Endometrial microvascular endothelial cells (primary cell): ENCODE data around the gene BBX. TPM values are rescaled to one million over a fixed set of nuclear protein-coding genes. Genes with fewer than 3 reads are reported as not detected.

ENCODE experiments used
- in situ Hi-C: cut with HindIII; loops from 2 replicates; pipeline ENCODE4 v1.10.0; 2017; ENCODE audit warnings: low sequenced_read_pairs, low pct_unique_long_range_greater_than_20kb; ENCODE audit errors: inconsistent ontology term
- total RNA-seq: library from RNA; depleted of rRNA; stranded (reverse); fragments of >200 nt; gene quantifications from one replicate; pipeline ENCODE4 v1.2.3, GENCODE V29; 2015; ENCODE audit errors: inconsistent ontology term

BBX gene
- total RNA-seq, 1 donor from 2014 or later = 20.4 TPM

DNA sequence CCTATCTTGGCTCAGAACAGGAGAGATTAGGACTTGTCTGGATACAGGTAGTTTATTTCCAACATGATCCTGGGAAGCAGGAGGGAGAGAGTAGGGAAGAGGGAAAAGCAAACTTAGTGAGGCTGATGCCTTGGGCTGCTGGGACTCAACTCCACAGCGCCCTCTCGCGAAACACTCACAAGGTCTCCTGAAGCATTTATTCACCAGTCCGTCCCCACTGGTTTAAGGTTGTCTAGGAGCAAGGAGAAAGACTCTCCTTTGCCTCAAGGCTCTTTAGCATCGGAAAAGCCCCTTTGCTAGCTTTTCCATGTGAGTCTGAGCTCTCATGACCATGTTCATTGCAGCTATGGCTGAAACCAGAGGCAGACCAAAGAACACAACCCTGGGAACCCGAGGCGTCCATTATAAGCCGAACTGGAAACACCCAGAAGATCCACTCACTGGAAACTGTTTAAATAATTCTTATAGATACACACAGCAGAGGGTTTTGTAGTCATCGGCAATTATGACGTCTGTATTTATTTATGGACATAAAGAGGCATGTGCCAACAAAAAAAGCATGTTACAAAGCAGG is 323.6 kb downstream of the BBX start:
- in situ Hi-C loops = no loop called here

DNA sequence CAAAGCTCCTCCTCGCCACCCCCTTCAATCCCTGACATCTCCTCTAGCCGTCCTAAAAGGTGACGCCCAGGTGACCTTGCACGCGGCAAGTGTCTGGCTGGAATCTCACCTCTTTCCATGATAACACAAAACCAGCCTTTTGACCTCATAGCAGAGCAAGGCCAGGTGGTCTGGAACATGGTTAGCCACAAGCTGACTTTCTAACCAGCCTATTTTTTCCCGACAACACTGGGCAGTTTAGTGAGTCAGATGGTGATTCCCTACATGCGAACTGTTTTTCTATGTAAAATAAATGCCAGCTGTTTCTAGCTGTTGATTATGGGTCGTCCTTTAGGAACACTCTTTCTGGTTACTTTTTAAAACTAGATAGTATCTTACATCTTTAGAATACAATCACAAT is 325.0 kb downstream of the BBX start:
- in situ Hi-C loops = no loop called here

DNA sequence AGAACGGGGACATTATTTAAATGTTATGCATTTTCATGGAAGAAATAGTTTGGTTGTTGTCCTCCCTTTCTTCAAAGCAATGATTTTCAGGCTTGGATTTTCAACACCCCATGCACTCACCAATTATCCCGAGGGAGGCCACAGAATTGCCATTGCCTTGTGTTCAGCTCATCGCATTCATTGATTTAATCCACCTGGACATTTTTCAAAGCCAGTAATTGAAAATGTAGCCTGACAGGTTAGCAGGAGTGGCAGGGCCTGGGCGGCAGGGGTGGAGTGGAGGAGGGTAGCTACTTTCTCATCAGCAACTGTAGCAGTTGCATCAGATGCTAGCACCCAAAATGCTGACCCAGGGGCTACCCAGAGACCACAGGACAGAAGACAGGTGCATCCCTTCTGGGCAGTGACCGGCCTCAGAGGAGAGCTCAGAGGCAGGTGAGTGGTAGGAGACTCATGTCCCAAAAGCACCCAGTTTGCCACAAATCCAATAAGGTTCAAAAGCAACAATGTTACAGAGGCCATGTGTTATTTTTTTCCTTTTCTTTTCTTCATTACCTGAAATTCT is 325.7 kb downstream of the BBX start:
- in situ Hi-C loops = no loop called here

DNA sequence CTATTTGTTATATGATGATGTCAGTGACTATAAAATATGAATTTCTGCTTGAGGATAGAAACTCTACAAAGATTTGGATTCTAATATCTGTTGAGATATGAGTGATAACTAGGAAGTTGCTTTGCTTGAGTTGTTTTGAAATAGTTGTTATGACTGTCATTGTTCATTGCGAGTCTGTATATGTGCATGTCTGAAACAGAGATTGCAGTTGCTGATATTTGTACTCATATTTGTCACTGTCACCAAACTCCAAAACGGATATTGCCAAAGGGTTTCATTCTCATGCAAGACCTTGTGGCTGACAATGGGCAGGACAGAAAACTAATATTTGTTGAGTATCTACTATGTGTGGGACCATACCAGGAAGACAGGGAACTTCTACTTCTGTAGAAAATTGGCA is 327.9 kb downstream of the BBX start:
- in situ Hi-C loops = no loop called here

DNA sequence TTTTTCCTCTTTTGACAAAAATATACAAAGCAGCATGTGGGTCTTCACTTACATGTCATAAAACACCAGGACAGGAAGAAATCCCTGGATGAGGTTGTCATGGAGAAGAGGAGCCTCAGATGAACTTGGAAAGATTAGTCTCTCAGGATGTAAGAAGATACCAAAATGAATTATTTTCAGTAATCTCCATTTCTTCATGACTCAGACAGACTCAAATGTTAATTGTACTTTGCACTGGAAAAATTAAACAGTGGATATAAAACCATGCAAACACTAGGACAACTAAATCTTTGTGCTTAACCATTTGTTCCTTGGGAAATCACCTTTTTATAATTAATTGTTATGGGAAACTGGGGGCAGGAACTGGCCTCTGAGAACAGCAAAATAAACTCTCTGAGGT is 331.1 kb downstream of the BBX start:
- in situ Hi-C loops = no loop called here

DNA sequence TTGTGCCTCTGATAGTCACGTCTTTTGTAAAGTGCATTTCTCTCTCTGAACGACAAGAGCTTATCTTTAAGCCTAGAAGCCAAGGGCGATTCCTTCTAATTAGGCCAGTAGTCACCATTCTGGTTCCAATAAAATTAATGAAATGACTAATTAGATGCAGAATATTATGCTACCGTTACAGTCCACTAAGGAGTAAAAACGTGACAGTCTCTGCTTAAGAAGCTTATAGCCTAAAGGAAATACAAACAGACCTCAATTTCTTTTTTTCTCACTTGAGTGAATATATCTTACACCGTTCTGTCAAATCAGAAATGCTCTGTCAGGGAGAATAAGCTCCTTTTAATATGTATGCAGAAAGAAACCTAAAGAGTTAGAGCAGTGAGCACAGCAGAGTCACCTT is 332.0 kb downstream of the BBX start:
- in situ Hi-C loops = no loop called here

DNA sequence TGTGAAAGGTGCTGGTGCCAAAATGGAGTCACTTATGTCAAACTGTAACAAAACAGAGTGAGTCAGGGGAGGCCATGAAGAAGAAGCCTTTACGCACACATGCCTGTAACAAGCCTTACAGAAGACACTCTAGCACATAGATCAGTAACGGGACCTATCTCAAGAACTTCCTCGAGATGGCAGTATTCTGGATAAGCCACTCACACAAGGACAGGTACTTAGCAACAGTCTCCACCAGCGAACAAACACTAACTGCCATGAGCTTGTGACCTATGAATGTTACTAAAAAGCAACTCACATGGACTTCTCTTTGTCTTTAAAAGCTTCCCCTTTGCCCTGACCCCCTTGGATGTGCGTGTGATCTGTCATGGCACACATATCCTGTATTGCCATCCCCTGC is 332.9 kb downstream of the BBX start:
- in situ Hi-C loops = no loop called here

DNA sequence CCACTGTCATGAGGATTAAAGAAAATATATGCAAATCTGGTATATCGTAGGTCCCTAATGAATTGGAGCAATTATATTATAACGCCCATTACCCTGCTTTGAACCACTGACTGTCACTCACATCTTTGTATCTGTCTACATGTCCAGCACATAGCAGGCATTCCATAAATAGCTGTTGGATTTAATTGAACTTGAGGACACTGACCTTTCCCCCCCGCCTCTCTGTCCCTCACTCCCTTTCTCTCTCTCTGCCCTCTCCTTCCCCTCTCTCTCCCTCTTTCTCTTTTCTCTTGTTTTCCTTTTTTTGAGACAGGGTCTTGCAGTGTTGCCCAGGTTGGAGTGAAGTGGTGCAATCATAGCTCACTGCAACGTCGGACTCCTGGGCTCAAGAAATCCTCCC is 335.1 kb downstream of the BBX start:
- in situ Hi-C loops = no loop called here

DNA sequence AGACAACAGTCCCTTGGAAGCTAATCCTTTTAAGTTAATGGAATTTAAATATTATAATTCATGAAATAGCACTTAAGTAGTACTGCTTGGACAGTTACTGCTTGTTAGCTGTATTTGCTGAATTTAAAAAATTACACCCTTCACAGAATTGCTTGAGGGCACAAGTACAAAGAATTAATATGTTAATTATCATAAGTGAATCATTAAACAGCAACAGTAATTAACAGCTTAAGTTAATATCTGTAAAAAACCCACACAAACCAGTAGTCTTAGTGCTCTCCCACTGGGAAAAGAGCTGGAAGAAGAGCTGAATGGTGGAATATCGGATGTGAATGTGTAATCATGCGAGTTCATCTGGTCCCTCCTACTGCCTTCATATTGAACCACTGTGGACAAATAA is 336.1 kb downstream of the BBX start:
- in situ Hi-C loops = no loop called here

Other genes starting within 250 kb of the BBX start
- gene CCDC54, start 145.5 kb upstream of the BBX start, total RNA-seq = not detected